HCT116 (cell line): ENCODE results near the gene MTREX. TPM values are rescaled to one million over a fixed set of nuclear protein-coding genes. Genes with fewer than 3 reads are reported as not detected.

Experiments used
- total RNA-seq: library from RNA; stranded (reverse); gene quantifications from one replicate; pipeline ENCODE4 v1.2.1, GENCODE V29; 2021; ENCODE audit not compliant: unreplicated experiment

Gene MTREX
- total RNA-seq, 1 experiment from 2014 or later = 101 TPM

Other genes starting within 250 kb of the MTREX start
- gene GZMA, start 205.3 kb upstream of the MTREX start, total RNA-seq = not detected
- gene GPX8, start 147.8 kb upstream of the MTREX start, total RNA-seq = 36.5 TPM
- gene CDC20B, start 134.8 kb upstream of the MTREX start, total RNA-seq = not detected
- gene MCIDAS, start 80.7 kb upstream of the MTREX start, total RNA-seq = 6.4 TPM
- 12.1 TPM for gene CCNO, start 74.4 kb upstream of the MTREX start, total RNA-seq
- gene DHX29, start 295 bp upstream of the MTREX start, total RNA-seq = 24.3 TPM
- gene PLPP1, start 227.0 kb downstream of the MTREX start, total RNA-seq = 10.5 TPM